NCI-H510A (cell line): ENCODE data around the gene HOXD13.
A peak's percentile ranks its signal among the peaks of the same experiment; 100 is the strongest.

ENCODE experiments used
- DNase-seq: peaks from one replicate; lab custom pipeline; 2025; lab: John Stamatoyannopoulos, UW

HOXD13 gene

DNA sequence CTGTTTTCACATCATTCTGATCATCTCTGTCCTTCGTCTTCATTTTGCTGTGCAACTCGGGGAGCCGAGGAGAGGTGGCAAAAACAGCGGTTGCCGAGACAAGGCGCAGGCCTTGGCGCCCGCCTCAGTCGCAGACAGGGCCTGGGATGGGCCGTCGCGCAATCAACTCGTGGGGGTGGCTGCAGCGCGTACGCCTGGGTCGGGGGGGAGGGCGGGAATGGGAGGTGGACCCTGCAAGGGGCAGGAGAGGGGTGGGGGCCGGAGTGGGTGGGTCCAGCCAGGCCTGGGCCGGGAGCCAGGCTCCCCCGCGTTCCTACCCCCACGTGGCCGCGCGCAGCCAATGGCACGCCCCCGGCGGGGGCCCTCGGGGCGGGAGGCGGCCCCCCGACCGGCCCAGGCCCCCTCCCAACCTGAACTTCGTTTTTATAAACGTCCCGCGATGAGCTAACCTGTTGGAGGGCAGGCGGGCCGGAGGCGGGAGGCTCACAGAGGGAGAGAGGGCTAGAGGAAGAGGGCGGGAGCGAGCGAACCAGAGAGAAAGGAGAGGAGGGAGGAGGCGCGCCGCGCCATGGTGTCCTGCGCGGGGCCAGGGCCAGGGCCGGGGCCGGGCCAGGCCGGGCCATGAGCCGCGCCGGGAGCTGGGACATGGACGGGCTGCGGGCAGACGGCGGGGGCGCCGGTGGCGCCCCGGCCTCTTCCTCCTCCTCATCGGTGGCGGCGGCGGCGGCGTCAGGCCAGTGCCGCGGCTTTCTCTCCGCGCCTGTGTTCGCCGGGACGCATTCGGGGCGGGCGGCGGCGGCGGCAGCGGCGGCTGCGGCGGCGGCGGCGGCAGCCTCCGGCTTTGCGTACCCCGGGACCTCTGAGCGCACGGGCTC is at the start of gene HOXD13:
Gene HOXD13 (plus strand): TSS at position 452 of the 875 bp plus-strand sequence. CDS start 170 bp downstream, at position 622.
- DNase-seq = peak; percentile 37

GRCh38 chr2:176056406-176056805 is 36.1 kb upstream of the HOXD13 start:
- DNase-seq = peak; percentile 73

GRCh38 chr2:176063958-176064357 is 28.6 kb upstream of the HOXD13 start:
- DNase-seq = no peak

DNA sequence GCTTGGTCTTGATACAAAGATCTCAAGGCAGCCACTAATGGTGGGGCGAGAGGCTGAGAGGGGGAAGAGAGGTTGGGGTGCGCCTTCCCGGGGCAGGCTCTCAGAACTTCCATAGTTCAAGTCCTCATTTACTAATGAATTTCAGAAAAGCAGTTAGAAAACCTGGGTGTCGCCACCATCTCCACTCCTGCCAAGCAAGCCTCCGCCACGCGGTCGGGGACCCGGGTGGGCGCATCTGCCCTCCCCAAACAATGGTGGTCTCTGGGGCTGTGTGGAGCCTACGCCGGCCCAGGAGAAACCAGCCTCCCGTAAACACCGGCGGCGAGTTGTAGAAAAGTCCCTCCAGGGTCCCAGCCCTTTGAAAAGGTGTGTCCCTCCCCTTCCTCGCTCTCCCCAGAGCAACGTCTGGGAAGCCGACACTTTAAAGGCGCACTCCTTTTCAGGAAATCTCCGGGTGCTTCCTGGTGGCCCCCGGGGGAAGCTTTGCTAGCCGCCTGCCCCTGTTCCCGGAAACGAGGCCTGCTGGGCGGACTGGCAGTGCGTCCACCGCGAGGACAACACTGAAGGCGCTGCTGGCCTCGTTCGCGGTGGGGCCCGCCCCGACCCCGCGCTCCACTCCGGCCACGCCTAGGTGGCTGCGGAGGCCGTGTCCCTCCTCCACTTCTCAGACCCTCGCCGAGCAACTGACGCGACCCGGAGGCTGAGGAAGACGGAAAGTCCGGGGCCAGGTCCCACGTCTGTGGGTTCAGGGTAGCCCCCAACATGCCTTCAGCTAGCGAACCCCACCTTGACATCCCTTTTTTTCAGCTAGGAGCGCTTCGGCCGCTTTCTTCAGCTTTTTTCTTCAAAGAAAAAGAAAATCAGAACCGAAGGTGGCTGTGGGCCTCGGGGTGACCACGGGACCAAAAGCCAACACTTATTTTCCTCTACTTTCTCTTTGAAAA is 25.6 kb upstream of the HOXD13 start:
- DNase-seq = no peak

DNA sequence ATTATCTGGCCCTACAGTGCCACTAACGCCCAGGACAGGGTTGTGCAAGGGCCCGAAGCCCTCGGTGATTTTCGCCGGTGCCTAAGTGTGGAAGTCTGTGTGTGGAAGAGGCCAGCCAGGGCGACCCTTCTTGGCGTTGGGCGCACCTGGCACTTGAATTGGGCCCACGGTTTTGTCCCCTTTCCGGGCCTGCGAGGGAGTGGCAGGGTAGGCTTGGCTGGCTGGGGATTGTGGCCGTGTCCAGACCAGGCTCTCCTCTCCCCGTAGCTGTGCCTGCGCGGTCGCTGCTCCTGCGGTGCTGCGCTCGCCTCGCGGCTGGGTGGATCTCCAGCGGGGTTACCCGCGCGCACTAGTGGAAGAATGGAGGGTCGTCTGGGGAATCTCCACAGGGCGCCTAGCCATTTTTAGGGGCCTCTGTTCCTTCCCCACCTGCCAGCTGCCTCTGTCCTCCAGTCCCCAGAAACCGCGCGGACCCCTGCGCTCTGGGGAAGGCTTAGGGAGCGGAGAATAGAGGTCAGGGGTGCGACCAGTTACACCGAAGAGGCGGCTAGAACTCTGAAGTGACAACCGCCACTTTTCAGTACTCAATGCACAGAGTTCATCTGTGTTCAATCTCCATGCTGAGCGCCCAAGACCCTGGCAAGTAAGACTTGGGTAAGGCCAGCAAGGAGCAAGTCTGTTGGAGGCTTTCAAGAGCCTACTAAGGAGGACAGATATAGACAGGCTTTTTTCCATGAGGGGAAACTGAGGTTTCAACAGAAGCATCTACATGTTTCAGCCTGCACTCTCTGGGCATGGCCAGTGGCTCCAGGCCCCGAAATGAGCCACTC is 24.7 kb upstream of the HOXD13 start:
- no peak for DNase-seq

GRCh38 chr2:176068419-176068832 is 24.1 kb upstream of the HOXD13 start:
- DNase-seq = no peak

GRCh38 chr2:176071330-176072291 is 20.9 kb upstream of the HOXD13 start:
- no peak for DNase-seq

- no peak for DNase-seq
Measured at GRCh38 chr2:176072292-176072669, 20.2 kb upstream of the HOXD13 start.

DNA sequence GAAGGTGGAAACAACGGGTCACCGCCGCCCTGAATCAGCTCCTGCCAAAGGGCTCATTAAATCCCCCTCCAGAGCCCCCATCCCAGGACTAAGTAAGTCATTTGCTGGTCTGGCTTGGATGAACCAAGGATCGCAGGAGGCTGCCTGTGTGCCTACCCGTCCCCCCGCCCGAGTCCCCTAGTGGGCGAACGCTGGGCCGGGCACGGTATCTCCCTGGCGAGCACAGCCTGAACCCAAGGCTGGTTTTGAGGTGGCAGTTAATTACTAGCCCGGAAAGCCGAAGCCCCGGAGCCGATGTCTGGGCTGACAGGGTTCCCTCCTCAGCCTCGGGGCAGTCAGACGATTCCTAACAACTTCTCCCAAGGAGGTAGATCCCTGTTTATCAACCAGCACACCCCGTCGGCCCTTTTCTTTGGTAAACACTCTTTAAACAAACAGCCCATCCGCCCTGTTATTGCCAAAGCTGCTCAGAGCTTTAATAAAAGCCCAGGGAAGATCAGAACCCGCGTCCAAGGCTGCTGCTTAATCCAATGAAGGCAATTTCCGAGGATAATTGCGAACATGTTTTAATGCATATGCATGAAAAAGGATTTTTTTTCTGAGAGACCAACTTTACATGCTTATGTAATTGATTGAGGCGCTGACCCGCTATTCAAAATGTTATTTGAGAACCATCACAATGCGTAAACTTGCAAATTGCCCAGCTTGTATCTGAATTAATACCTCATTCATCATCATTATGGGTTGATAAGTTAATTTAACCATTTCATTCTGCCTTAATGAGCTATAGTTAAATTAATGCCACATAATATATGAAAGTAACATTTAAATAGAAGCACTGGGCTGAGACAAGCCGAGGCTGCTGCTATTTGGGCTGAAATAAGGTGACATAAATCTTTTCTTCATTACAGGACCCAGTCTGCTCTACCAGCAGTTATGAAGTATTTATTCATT is 19.3 kb upstream of the HOXD13 start:
- no peak for DNase-seq

GRCh38 chr2:176074919-176075425 is 17.5 kb upstream of the HOXD13 start:
- no peak for DNase-seq

DNA sequence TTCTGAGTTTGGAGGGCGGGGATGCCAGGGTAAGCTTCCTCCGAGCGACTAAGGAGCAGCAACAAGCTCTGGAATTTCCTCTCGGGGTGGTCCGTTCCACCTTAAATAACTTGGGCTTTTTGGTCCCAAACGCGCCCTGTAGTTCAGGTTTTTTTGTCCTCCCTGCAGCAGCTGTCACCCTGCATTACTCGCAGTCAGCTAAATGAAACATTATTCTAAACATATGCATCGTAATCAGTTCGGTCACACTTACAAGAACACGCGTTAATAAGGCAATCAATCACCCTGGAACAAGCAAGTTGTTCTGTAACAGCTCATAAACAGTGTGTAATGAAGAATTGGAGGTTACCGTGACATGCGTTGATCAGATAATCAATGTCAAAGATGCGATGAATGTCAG is 17.0 kb upstream of the HOXD13 start:
- DNase-seq = no peak

GRCh38 chr2:176076063-176076462 is 16.5 kb upstream of the HOXD13 start:
- DNase-seq = no peak

DNA sequence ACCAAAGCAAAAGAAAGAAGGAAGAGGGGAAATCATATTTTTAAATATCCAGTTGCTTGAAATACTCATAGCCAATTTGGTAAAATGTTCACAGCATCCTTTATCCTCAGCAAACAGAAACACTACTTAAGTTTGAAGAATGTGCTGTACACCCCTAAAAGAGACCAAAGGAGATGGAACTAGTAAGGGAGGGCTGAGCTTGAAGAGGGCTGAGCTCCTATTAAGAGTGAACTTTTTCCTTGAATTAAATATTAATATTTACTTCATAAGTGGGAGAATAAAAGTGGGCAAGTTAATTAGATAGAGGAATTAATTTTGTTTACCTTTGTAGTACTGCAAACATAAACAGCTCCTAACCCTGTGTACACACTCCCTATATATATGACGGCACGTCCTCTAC is 15.7 kb upstream of the HOXD13 start:
- no peak for DNase-seq

DNA sequence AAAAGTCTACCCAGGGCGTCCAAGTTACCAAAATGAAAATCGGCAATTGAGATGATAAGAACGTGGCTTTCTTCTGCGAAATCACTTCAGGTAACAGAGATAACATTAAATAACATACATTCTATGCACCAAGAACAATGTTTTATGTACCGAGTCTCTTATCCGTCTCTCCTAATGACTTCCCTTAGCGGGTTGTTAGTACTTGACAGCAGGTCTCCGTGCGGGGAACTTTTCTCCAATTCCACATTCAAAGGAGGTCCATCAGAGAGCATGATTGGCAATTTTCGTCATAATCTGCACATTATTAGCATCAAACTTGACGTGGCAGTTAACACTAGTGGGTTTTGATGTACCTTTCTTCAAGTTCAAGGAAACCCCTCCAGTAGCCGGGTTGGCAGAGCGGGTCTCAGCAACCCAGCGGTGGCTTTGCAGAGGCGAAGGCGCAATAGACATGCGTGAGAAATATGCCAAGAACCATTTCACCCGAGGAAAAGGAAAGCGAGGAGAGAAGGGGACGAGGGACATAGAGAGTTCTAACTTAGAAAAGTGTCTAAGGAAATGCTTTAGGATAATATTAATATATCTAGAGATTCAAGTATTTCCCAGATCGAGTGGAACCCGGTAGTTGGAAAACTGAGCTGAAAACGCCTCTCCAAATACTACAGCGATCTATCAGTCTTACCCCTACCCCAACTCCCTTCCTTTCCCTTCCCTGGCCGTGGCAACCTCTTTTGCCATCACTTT is 13.8 kb upstream of the HOXD13 start:
- DNase-seq = no peak

GRCh38 chr2:176079285-176079830 is 13.2 kb upstream of the HOXD13 start:
- peak; percentile 35 for DNase-seq

DNA sequence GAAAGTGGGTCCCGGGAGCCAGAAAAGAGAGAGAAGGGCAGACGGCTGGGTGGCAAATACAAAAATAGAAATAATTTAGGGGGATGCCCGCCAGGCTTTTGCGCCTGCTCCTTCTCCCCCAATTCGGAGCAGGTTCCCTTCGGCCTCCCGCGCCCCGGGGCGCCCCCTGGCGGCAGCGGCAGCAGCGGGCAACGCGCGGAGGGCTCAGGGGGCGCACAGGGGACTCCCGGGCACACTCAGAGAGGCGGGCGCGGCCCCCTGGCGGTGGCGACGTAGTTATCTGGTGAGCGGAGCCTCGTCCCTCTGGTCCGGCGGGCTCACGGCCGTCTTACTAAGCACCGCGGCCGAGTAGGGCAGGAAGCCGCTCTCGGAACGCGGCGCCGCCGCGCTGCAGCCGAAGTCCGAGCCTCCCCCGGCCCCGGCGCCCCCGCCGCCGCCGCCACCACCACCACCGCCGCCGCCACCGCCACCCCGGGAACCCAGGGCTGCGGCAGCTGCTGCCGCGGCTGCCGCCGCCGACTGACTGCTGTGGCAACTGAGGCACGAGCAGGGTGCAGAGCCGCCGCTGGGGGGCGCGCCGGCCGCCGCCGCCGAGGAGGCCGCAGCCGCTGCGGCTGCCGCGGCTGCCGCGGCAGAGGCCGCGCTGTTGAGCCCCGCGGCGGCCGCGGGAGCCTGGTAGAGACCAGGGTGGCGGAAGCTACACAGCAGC is 12.5 kb upstream of the HOXD13 start:
- DNase-seq = peak; percentile 63

GRCh38 chr2:176080540-176081375 is 11.8 kb upstream of the HOXD13 start:
- no peak for DNase-seq
